IMR-90 (cell line): ENCODE data around the gene NME4.

ENCODE experiments used
- CEBPB ChIP-seq: IDR thresholded peaks from 2 replicates; pipeline ENCODE4 v1.6.1; 2012; ENCODE audit warnings: low read depth, low read length, improper control_type of control experiment
- CTCF ChIP-seq: conservative IDR thresholded peaks from 2 replicates; pipeline ENCODE4 v1.5.1; 2012; ENCODE audit warnings: mild to moderate bottlenecking, low read depth, low read length, improper control_type of control experiment
- FOS ChIP-seq: fragments of 150-350 bp; IDR thresholded peaks from 2 replicates; pipeline ENCODE4 v1.6.1; 2016; ENCODE audit warnings: low read depth, low read length
- MAFK ChIP-seq: IDR thresholded peaks from 2 replicates; pipeline ENCODE4 v1.6.1; 2012; ENCODE audit warnings: low read depth, low read length, improper control_type of control experiment
- MAZ ChIP-seq: IDR thresholded peaks from 2 replicates; pipeline ENCODE4 v1.6.1; 2012; ENCODE audit warnings: low read depth, mild to moderate bottlenecking, low read length, improper control_type of control experiment, moderate library complexity, borderline replicate concordance
- MXI1 ChIP-seq: IDR thresholded peaks from 2 replicates; pipeline ENCODE4 v1.6.1; 2012; ENCODE audit warnings: low read depth, mild to moderate bottlenecking, low read length, moderate library complexity, borderline replicate concordance
- POLR2A ChIP-seq: IDR thresholded peaks from 2 replicates; pipeline ENCODE4 v1.6.1; 2012; ENCODE audit warnings: mild to moderate bottlenecking, low read depth, low read length
- RAD21 ChIP-seq: IDR thresholded peaks from 2 replicates; pipeline ENCODE4 v1.6.1; 2012; ENCODE audit warnings: low read length, improper control_type of control experiment
- RCOR1 ChIP-seq: IDR thresholded peaks from 2 replicates; pipeline ENCODE4 v1.6.1; 2012; ENCODE audit warnings: mild to moderate bottlenecking, low read length, improper control_type of control experiment; ENCODE audit not compliant: insufficient replicate concordance
- RFX5 ChIP-seq: IDR thresholded peaks from 2 replicates; pipeline ENCODE4 v1.8.0; 2012; ENCODE audit warnings: low read depth, mild to moderate bottlenecking, low read length, moderate library complexity
- SMC3 ChIP-seq: fragments of 150-350 bp; IDR thresholded peaks from 2 replicates; pipeline ENCODE4 v1.6.1; 2016; ENCODE audit warnings: low read depth, mild to moderate bottlenecking, antibody characterized with exemption, low read length, moderate library complexity
- TF ChIP-seq, protein P1 (sequence below): fragments of 150-350 bp; IDR thresholded peaks from 2 replicates; pipeline ENCODE4 v1.6.1; 2016; ENCODE audit warnings: low read depth, mild to moderate bottlenecking, low read length, moderate library complexity, borderline replicate concordance
- TF ChIP-seq, protein P2 (sequence below): fragments of 150-350 bp; IDR thresholded peaks from 2 replicates; pipeline ENCODE4 v1.6.1; 2017; ENCODE audit warnings: mild to moderate bottlenecking, antibody characterized with exemption, low read length, low read depth

DNA sequence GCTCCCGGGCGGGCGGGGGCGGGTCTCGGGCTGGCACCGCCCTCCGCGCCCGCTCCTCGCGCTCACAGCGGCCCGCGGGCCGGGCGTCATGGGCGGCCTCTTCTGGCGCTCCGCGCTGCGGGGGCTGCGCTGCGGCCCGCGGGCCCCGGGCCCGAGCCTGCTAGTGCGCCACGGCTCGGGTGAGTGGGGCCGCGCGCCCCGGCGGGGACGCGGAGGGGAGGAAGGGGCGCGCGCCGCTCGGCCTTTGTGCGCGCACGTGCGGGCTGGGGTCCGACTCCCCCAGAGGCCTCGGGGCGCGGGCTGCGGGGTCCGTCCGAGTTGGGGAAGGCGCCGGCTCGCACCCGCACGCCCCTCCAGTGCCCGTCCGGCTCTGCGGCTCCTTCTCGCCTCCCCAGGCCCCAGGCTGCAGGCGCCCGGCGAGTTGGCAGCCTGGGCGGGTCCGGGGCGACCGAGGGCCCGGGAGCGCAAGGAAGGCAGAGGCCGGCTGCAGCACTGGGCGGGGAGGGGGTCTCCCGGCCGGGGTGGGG, at the start of gene NME4:
- TF ChIP-seq CTCF, result no peak
- TF ChIP-seq, protein P1, sequence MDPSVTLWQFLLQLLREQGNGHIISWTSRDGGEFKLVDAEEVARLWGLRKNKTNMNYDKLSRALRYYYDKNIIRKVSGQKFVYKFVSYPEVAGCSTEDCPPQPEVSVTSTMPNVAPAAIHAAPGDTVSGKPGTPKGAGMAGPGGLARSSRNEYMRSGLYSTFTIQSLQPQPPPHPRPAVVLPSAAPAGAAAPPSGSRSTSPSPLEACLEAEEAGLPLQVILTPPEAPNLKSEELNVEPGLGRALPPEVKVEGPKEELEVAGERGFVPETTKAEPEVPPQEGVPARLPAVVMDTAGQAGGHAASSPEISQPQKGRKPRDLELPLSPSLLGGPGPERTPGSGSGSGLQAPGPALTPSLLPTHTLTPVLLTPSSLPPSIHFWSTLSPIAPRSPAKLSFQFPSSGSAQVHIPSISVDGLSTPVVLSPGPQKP, result no peak
- TF ChIP-seq CEBPB, result no peak
- no peak for TF ChIP-seq MAFK
- no peak for TF ChIP-seq MXI1
- no peak for TF ChIP-seq MAZ
- TF ChIP-seq POLR2A, result no peak
- TF ChIP-seq SMC3, result no peak
- TF ChIP-seq RAD21, result no peak
- TF ChIP-seq RCOR1, result no peak
- TF ChIP-seq, protein P2, sequence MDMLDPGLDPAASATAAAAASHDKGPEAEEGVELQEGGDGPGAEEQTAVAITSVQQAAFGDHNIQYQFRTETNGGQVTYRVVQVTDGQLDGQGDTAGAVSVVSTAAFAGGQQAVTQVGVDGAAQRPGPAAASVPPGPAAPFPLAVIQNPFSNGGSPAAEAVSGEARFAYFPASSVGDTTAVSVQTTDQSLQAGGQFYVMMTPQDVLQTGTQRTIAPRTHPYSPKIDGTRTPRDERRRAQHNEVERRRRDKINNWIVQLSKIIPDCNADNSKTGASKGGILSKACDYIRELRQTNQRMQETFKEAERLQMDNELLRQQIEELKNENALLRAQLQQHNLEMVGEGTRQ, result no peak
- TF ChIP-seq RFX5, result no peak
- no peak for TF ChIP-seq FOS
